NCI-H187 (cell line): ENCODE data around the gene LUZP1.

Experiments
- DNase-seq, 2 experiments: peaks; one replicate each; lab custom pipeline; 2025; lab: John Stamatoyannopoulos, UW

LUZP1 gene

GRCh38 chr1:23152966-23153684, 15.5 kb downstream of the LUZP1 start:
- DNase-seq = no peak

- DNase-seq = no peak
Measured at GRCh38 chr1:23150742-23151141, 17.9 kb downstream of the LUZP1 start.

- DNase-seq = no peak
Measured at GRCh38 chr1:23150125-23150524, 18.5 kb downstream of the LUZP1 start.

GRCh38 chr1:23149114-23149513, 19.5 kb downstream of the LUZP1 start:
- DNase-seq = no peak

- no peak for DNase-seq
Measured at GRCh38 chr1:23148084-23148483, 20.6 kb downstream of the LUZP1 start.

GRCh38 chr1:23140940-23141596, 27.6 kb downstream of the LUZP1 start:
- no peak for DNase-seq

- no peak for DNase-seq
Measured at GRCh38 chr1:23135268-23135667, 33.4 kb downstream of the LUZP1 start.

GRCh38 chr1:23134055-23134454, 34.6 kb downstream of the LUZP1 start:
- DNase-seq = no peak

- no peak for DNase-seq
Measured at GRCh38 chr1:23133587-23133986, 35.1 kb downstream of the LUZP1 start.

- DNase-seq = no peak
Measured at GRCh38 chr1:23132033-23132432, 36.6 kb downstream of the LUZP1 start.

- DNase-seq = no peak
Measured at GRCh38 chr1:23129846-23130245, 38.8 kb downstream of the LUZP1 start.

- no peak for DNase-seq
Measured at GRCh38 chr1:23126801-23127200, 41.9 kb downstream of the LUZP1 start.

GRCh38 chr1:23126200-23126599, 42.5 kb downstream of the LUZP1 start:
- DNase-seq = no peak

- DNase-seq = no peak
Measured at GRCh38 chr1:23125489-23125888, 43.2 kb downstream of the LUZP1 start.

GRCh38 chr1:23124259-23125026, 44.2 kb downstream of the LUZP1 start:
- DNase-seq = no peak

- no peak for DNase-seq
Measured at GRCh38 chr1:23123528-23123927, 45.1 kb downstream of the LUZP1 start.

- no peak for DNase-seq
Measured at GRCh38 chr1:23122796-23123195, 45.9 kb downstream of the LUZP1 start.

GRCh38 chr1:23122023-23122748, 46.5 kb downstream of the LUZP1 start:
- DNase-seq = no peak

- no peak for DNase-seq
Measured at GRCh38 chr1:23120383-23120782, 48.3 kb downstream of the LUZP1 start.

GRCh38 chr1:23118957-23119792, 49.5 kb downstream of the LUZP1 start:
- DNase-seq = no peak

GRCh38 chr1:23118407-23118806, 50.2 kb downstream of the LUZP1 start:
- no peak for DNase-seq
